K562 (cell line): ENCODE measurements around the gene PTRH2. TPM values are rescaled to one million over a fixed set of nuclear protein-coding genes. Genes with fewer than 3 reads are reported as not detected.
A peak's percentile ranks its signal among the peaks of the same experiment; 100 is the strongest.

Source experiments
- ASH1L ChIP-seq: fragments of 450-650 bp; IDR thresholded peaks from 2 replicates; pipeline ENCODE4 v1.6.1; 2018; ENCODE audit warnings: borderline replicate concordance, mild to moderate bottlenecking, low read depth; ENCODE audit not compliant: partially characterized antibody
- DACH1 ChIP-seq: fragments of 450-650 bp; IDR thresholded peaks from 2 replicates; pipeline ENCODE4 v1.6.1; 2018; ENCODE audit not compliant: partially characterized antibody
- DMBX1 ChIP-seq: fragments of 250-450 bp; sonication (Bioruptor Pico); IDR thresholded peaks from 2 replicates; pipeline ENCODE4 v1.8.0; 2022; ENCODE audit warnings: inconsistent platforms, mild to moderate bottlenecking, moderate library complexity, borderline replicate concordance
- EWSR1 ChIP-seq: fragments of 450-650 bp; IDR thresholded peaks from 2 replicates; pipeline ENCODE4 v1.6.1; 2018; ENCODE audit warnings: borderline replicate concordance, mild to moderate bottlenecking, low read depth, moderate library complexity; ENCODE audit not compliant: partially characterized antibody
- FIP1L1 ChIP-seq: fragments of 200-400 bp; formaldehyde crosslinking; IDR thresholded peaks from 2 replicates; pipeline ENCODE4 v1.6.1; 2018; ENCODE audit warnings: mild to moderate bottlenecking, low read depth, low read length; ENCODE audit not compliant: poor library complexity, severe bottlenecking
- FOXK2 ChIP-seq, 2 experiments: fragments of 450-650 bp; IDR thresholded peaks in 1 of 2; conservative IDR thresholded peaks in 1 of 2; 2 replicates each; pipeline ENCODE4 v1.6.1; 2016; ENCODE audit warnings: low read depth in 2 of 2, mild to moderate bottlenecking in 1 of 2
- GABPA ChIP-seq: fragments of 200-800 bp; sonication (Bioruptor generic); conservative IDR thresholded peaks from 2 replicates; pipeline ENCODE4 v1.6.1; 2016; ENCODE audit warnings: low read depth, missing genetic modification characterization, missing compliant biosample characterization
- GATA2 ChIP-seq: sonication (generic); formaldehyde crosslinking; IDR thresholded peaks from 2 replicates; pipeline ENCODE4 v1.4.0; 2020; ENCODE audit warnings: mild to moderate bottlenecking, missing genetic modification reagents
- HCFC1 ChIP-seq: IDR thresholded peaks from 2 replicates; pipeline ENCODE4 v1.6.1; 2012; ENCODE audit warnings: low read depth, low read length, improper control_type of control experiment
- ID3 ChIP-seq, 2 experiments: fragments of 250-450 bp in 1 of 2; fragments of 450-650 bp in 1 of 2; sonication (Bioruptor Pico) in 1 of 2; IDR thresholded peaks; 2 replicates each; pipeline versions ENCODE4 v1.6.1 to v1.8.0; 2016 to 2021; ENCODE audit warnings: mild to moderate bottlenecking in 2 of 2, moderate library complexity in 2 of 2, missing compliant biosample characterization in 1 of 2, missing genetic modification characterization in 1 of 2
- KDM1A ChIP-seq, 2 experiments: fragments of 450-650 bp; IDR thresholded peaks; 2 replicates each; pipeline ENCODE4 v1.6.1; 2016; ENCODE audit warnings: mild to moderate bottlenecking in 2 of 2
- KHSRP ChIP-seq: fragments of 450-650 bp; IDR thresholded peaks from 2 replicates; pipeline ENCODE4 v1.6.1; 2017
- LCOR ChIP-seq: sonication (generic); formaldehyde crosslinking; IDR thresholded peaks from 2 replicates; pipeline ENCODE4 v1.8.0; 2022; ENCODE audit warnings: mild to moderate bottlenecking, missing genetic modification reagents
- LEF1 ChIP-seq: fragments of 450-650 bp; IDR thresholded peaks from 2 replicates; pipeline ENCODE4 v1.6.1; 2016; ENCODE audit warnings: mild to moderate bottlenecking
- MBD2 ChIP-seq: sonication (generic); IDR thresholded peaks from 2 replicates; pipeline ENCODE4 v1.6.1; 2016; ENCODE audit warnings: low read depth, borderline replicate concordance
- NBN ChIP-seq: fragments of 450-650 bp; IDR thresholded peaks from 2 replicates; pipeline ENCODE4 v1.6.1; 2016; ENCODE audit warnings: low read depth, mild to moderate bottlenecking
- RNF219 ChIP-seq: fragments of 250-450 bp; sonication (Bioruptor Pico); IDR thresholded peaks from 2 replicates; pipeline ENCODE4 v1.5.0; 2022; ENCODE audit warnings: mild to moderate bottlenecking
- SIX5 ChIP-seq, 2 experiments: IDR thresholded peaks; 2 replicates each; pipeline ENCODE4 v1.6.1; 2011; ENCODE audit warnings: low read length in 2 of 2, borderline replicate concordance in 1 of 2, low read depth in 1 of 2, mild to moderate bottlenecking in 1 of 2, moderate library complexity in 1 of 2; ENCODE audit not compliant: insufficient read depth in 1 of 2
- SMARCE1 ChIP-seq: fragments of 450-650 bp; IDR thresholded peaks from 2 replicates; pipeline ENCODE4 v1.7.1; 2016; ENCODE audit warnings: mild to moderate bottlenecking
- STAT5A ChIP-seq: IDR thresholded peaks from 2 replicates; pipeline ENCODE4 v1.6.1; 2012; ENCODE audit warnings: low read length, inconsistent platforms, borderline replicate concordance
- TAF1 ChIP-seq: IDR thresholded peaks from 2 replicates; pipeline ENCODE4 v1.6.1; 2011; ENCODE audit warnings: mild to moderate bottlenecking, low read length, moderate library complexity; ENCODE audit not compliant: insufficient read depth, control insufficient read depth, severe bottlenecking; ENCODE audit errors: extremely low read depth
- TEAD4 ChIP-seq, 2 experiments: sonication (generic) in 1 of 2; formaldehyde crosslinking in 1 of 2; IDR thresholded peaks; 2 replicates each; pipeline versions ENCODE4 v1.6.1 to v1.8.0; 2012 to 2022; ENCODE audit warnings: borderline replicate concordance in 1 of 2, inconsistent platforms in 1 of 2, low read length in 1 of 2, mild to moderate bottlenecking in 1 of 2, missing genetic modification reagents in 1 of 2
- ZBED1 ChIP-seq: IDR thresholded peaks from 2 replicates; pipeline ENCODE4 v1.6.1; 2014
- ZNF764 ChIP-seq: fragments of 250-450 bp; sonication (Bioruptor Pico); IDR thresholded peaks from 2 replicates; pipeline ENCODE4 v1.4.0; 2020; ENCODE audit warnings: low read depth, mild to moderate bottlenecking, moderate library complexity
- polyA plus RNA-seq, 8 experiments: library from polyadenylated mRNA; depleted of rRNA in 4 of 8; stranded (reverse) in 5 of 8; unstranded in 3 of 8; fragments of >200 nt; fragmentation: Nextera tagmentation in 2 of 8; fragmentation: Illumina TruSeq in 1 of 8; extraction: Ambion mirVana in 2 of 8; extraction: Trizol in 1 of 8; gene quantifications; 2 replicates each; pipeline versions ENCODE4 v1.2.1 to v1.2.3, GENCODE V29; 2011 to 2014; ENCODE audit warnings: inconsistent platforms in 1 of 8, missing spikeins in 1 of 8
- total RNA-seq, 7 experiments: library from RNA; depleted of rRNA in 6 of 7; stranded (reverse); fragments of >200 nt in 6 of 7; fragmentation: Illumina TruSeq in 2 of 7; extraction: Trizol in 2 of 7; gene quantifications; 2 replicates each; pipeline versions ENCODE4 v1.2.1 to v1.2.3, GENCODE V29; 2011 to 2021; ENCODE audit warnings: low replicate concordance in 1 of 7
- TF ChIP-seq, protein P1 (sequence below): IDR thresholded peaks from 2 replicates; pipeline ENCODE4 v1.6.1; 2012; ENCODE audit warnings: low read depth, low read length, improper control_type of control experiment, borderline replicate concordance

Gene PTRH2
- total and polyA plus RNA-seq, 9 of the 15 experiments (the other 6 are each of a cell fraction or from before 2014, with no cell fraction given), result 53.1 to 210 (median 126) TPM

GRCh38 chr17:59702304-59702703 is 4.9 kb downstream of the PTRH2 start (continued):
- TF ChIP-seq, protein P1, sequence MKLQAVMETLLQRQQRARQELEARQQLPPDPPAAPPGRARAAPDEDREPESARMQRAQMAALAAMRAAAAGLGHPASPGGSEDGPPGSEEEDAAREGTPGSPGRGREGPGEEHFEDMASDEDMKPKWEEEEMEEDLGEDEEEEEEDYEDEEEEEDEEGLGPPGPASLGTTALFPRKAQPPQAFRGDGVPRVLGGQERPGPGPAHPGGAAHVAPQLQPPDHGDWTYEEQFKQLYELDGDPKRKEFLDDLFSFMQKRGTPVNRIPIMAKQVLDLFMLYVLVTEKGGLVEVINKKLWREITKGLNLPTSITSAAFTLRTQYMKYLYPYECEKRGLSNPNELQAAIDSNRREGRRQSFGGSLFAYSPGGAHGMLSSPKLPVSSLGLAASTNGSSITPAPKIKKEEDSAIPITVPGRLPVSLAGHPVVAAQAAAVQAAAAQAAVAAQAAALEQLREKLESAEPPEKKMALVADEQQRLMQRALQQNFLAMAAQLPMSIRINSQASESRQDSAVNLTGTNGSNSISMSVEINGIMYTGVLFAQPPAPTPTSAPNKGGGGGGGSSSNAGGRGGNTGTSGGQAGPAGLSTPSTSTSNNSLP, result peak; percentile 44; the same call in 1 of the 2 replicates
- TF ChIP-seq ID3 (CRISPR knock-in tag; IDR thresholded peaks at IDR 0.05), result no peak
- 0 out of 2 replicates have a peak, but pooled peaks have one; percentile 24 for TF ChIP-seq ID3 (tag; IDR thresholded peaks at IDR 0.05)
- TF ChIP-seq SIX5 (IDR thresholded peaks at IDR 0.05; ENCODE audit: borderline replicate concordance in 1 of 2, insufficient read depth in 1 of 2, low read depth in 1 of 2, low read length in 2 of 2), result no peak
- no peak for TF ChIP-seq ZNF764 (CRISPR knock-in tag)
- peak; percentile 30; the same call in 1 of the 2 replicates for TF ChIP-seq KHSRP
- TF ChIP-seq LEF1, result 0 out of 2 replicates have a peak, but pooled peaks have one; percentile 47
- TF ChIP-seq TAF1, result peak; percentile 45
- TF ChIP-seq GATA2 (CRISPR knock-in tag), result peak; percentile 87
- 0 out of 2 replicates have a peak, but pooled peaks have one; percentile 29 for TF ChIP-seq DMBX1
- TF ChIP-seq RNF219, result no peak
- TF ChIP-seq HCFC1, result no peak
- no peak for TF ChIP-seq FIP1L1
- TF ChIP-seq NBN, result 0 out of 2 replicates have a peak, but pooled peaks have one; percentile 36
- TF ChIP-seq MBD2, result peak; percentile 46; the same call in 1 of the 2 replicates
- TF ChIP-seq SMARCE1, result peak; percentile 87
- 0 out of 2 replicates have a peak, but pooled peaks have one; percentile 70 for TF ChIP-seq LCOR (CRISPR knock-in tag)
- TF ChIP-seq DACH1, result peak; percentile 71
- no peak for TF ChIP-seq ASH1L
- TF ChIP-seq GABPA (tag), result no peak
- TF ChIP-seq STAT5A, result peak; percentile 88
- no peak for TF ChIP-seq EWSR1
- TF ChIP-seq TEAD4 (IDR thresholded peaks at IDR 0.05; ENCODE audit: low read length), result peak; percentile 97
- TF ChIP-seq TEAD4 (CRISPR knock-in tag; IDR thresholded peaks at IDR 0.05; ENCODE audit: borderline replicate concordance), result no peak
- peak; percentile 56; the same call in 1 of the 2 replicates for TF ChIP-seq ZBED1
- TF ChIP-seq FOXK2 (conservative IDR thresholded peaks at IDR 0.05 in 1 of 2, IDR thresholded peaks at IDR 0.05 in 1 of 2; ENCODE audit: low read depth in 2 of 2), result no peak
- TF ChIP-seq KDM1A (IDR thresholded peaks at IDR 0.05), result peak; percentile 31 to 60; a peak in 2 of 4 replicates
